ENCODE results near the gene SLC39A11.

The SLC39A11 gene

DNA sequence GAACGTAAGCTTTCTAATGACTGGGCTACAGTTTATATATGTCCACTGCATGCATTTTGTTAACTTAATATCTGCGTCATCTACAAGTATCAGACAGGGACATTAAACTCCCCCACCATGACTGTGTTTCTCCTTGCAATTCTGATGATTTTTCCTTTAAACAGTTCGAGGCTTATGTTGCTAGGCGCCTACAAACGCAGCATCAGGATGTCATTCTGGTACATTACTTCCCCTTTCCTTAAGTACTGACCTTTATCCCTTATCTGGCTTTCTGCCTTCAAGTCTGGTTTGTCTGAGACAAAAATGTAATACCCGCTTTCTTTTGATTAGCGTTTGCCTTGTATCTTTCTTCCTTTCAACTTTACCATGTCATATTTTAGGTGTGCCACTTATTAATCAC is 362.4 kb downstream of the SLC39A11 start:
- DNase-seq (ENCODE audit: low read depth, low spot score), result no peak
- in situ Hi-C loops (cut with HindIII; ENCODE audit: low sequenced_read_pairs), result no loop called here
- no peak overlapping the region for H3K4me3 ChIP-seq (ENCODE audit: low read depth, low read length)
- TF ChIP-seq, protein P1, sequence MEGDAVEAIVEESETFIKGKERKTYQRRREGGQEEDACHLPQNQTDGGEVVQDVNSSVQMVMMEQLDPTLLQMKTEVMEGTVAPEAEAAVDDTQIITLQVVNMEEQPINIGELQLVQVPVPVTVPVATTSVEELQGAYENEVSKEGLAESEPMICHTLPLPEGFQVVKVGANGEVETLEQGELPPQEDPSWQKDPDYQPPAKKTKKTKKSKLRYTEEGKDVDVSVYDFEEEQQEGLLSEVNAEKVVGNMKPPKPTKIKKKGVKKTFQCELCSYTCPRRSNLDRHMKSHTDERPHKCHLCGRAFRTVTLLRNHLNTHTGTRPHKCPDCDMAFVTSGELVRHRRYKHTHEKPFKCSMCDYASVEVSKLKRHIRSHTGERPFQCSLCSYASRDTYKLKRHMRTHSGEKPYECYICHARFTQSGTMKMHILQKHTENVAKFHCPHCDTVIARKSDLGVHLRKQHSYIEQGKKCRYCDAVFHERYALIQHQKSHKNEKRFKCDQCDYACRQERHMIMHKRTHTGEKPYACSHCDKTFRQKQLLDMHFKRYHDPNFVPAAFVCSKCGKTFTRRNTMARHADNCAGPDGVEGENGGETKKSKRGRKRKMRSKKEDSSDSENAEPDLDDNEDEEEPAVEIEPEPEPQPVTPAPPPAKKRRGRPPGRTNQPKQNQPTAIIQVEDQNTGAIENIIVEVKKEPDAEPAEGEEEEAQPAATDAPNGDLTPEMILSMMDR (IDR thresholded peaks at IDR 0.05; ENCODE audit: low read depth, low read length), result no peak

DNA sequence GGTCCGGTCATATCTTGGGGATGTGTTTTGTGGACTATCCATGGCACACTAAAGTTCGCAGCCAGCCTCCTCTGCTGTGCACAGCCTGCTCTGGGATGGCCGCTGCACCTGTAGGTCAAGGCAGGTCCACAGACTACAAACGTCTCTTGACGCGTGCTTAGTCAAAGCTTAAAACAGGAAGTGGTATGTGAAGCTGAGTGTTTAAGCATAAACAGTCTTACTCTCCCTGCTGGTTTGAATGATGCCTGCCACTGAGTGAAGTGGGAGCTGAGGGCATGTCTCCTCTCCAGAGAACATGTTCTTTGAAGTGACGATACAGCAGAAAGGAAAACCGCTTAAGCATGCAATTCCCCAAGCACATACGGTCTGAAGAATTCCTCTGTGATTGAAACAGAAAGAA is 365.6 kb downstream of the SLC39A11 start:
- no peak overlapping the region for H3K4me3 ChIP-seq (ENCODE audit: low read depth, low read length)
- in situ Hi-C loops (cut with HindIII; ENCODE audit: low sequenced_read_pairs), result no loop called here
- DNase-seq (ENCODE audit: low read depth, low spot score), result peak; percentile 37
- TF ChIP-seq, protein P1 (IDR thresholded peaks at IDR 0.05; ENCODE audit: low read depth, low read length), result peak; percentile 8

DNA sequence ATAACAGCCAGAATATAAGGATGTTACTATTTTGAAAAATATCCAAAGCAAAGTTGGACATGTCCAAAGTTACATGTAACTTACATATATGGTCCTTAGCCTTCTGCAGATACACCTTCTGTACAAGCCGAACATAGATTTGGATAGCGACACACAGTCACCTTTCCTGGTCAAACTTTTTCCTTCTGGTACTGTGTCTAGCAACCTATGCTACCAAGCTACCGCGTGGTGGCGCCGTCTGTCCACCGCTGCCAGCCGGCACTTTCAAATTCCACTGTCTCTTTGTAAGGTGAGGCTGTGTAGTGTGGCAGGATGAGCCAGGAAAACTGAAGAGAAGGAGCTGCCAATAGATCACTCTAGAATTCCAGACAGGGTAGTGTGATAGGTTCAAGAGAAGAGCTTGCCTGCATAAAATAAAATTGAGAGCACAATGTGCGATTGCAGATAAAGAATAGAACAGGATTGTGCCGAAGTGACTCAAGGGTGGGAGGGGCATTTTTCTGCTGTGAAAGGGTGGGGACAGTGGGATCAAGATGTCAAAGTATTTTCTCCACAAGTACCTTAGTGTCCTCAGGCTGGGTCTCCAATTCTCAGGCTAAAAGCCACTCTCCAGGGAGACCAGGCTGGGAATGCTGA is 366.9 kb downstream of the SLC39A11 start:
- in situ Hi-C loops (cut with HindIII; ENCODE audit: low sequenced_read_pairs), result no loop called here
- peak; percentile 70 for DNase-seq (ENCODE audit: low read depth, low spot score)
- H3K4me3 ChIP-seq (ENCODE audit: low read depth, low read length), result no peak overlapping the region
- TF ChIP-seq, protein P1 (IDR thresholded peaks at IDR 0.05; ENCODE audit: low read depth, low read length), result peak; percentile 95

DNA sequence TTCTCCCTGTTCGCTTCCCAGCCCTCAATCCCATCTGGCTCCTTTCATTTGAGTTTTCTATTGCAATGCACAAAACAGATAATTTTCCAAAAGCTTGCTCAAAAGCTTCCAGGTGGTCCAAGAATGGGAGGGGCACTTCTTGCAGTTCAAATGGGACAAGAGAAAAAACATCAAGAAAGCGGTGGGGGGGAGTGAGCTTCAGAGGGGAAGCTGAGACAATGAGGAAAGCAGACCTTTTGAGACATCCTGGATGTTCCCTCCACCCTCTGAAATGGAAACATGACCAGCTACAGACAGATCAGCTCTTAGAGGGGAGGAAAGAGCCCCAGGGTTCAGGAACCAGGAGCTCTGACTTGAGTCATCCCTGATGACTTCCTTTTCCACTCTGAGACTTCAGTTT is 368.2 kb downstream of the SLC39A11 start:
- no peak overlapping the region for H3K4me3 ChIP-seq (ENCODE audit: low read depth, low read length)
- in situ Hi-C loops (cut with HindIII; ENCODE audit: low sequenced_read_pairs), result no loop called here
- peak; percentile 44 for DNase-seq (ENCODE audit: low read depth, low spot score)
- TF ChIP-seq, protein P1 (IDR thresholded peaks at IDR 0.05; ENCODE audit: low read depth, low read length), result no peak

DNA sequence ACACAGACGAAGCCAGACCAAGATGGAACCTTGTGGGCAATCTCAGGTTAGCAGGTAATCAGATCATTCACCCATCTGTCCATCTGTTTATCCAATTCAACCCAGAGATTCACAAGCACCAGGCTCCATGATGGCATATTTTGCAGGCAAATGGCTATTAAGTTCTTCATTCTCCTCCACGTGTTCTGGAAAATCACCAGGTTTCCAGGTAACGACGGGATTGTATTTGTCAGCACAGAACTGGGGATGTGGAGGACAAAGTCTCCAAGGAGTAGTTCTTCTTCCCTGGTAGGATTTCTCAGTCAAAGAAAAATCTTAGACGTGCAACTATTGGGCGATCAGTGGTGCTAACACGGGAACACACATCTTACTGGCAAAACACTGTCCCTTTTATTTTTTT is 368.8 kb downstream of the SLC39A11 start:
- TF ChIP-seq, protein P1 (IDR thresholded peaks at IDR 0.05; ENCODE audit: low read depth, low read length), result no peak
- no peak overlapping the region for H3K4me3 ChIP-seq (ENCODE audit: low read depth, low read length)
- in situ Hi-C loops (cut with HindIII; ENCODE audit: low sequenced_read_pairs), result no loop called here
- no peak for DNase-seq (ENCODE audit: low read depth, low spot score)

DNA sequence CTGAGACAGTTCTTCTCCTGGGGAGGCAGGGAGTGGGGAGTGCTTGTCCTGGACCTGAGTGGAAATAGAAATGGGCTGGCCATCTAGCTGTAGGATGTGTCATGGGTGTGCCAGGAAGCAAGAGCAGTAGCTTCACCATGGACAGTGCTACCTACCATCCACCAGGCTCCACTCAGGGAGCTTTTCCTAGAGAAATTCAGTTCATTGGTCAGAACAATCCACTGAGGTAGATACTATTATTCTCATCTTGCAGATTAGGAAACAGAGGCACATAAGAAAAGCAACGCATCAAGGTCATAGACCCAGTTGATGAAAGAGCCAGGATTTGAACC is 372.0 kb downstream of the SLC39A11 start:
- TF ChIP-seq, protein P1 (IDR thresholded peaks at IDR 0.05; ENCODE audit: low read depth, low read length), result no peak
- in situ Hi-C loops (cut with HindIII; ENCODE audit: low sequenced_read_pairs), result no loop called here

More for the DNA sequence above, 372.0 kb downstream of the SLC39A11 start:
- no peak overlapping the region for H3K4me3 ChIP-seq (ENCODE audit: low read depth, low read length)
- no peak for DNase-seq (ENCODE audit: low read depth, low spot score)

Measured in astrocyte of the spinal cord (primary cell).